CMK (cell line): ENCODE results near the gene CORO7.

ENCODE experiments used
- DNase-seq: peaks from one replicate; pipeline ENCODE4 v3.0.0-alpha.2; 2010; ENCODE audit warnings: low read depth

The CORO7 gene

DNA sequence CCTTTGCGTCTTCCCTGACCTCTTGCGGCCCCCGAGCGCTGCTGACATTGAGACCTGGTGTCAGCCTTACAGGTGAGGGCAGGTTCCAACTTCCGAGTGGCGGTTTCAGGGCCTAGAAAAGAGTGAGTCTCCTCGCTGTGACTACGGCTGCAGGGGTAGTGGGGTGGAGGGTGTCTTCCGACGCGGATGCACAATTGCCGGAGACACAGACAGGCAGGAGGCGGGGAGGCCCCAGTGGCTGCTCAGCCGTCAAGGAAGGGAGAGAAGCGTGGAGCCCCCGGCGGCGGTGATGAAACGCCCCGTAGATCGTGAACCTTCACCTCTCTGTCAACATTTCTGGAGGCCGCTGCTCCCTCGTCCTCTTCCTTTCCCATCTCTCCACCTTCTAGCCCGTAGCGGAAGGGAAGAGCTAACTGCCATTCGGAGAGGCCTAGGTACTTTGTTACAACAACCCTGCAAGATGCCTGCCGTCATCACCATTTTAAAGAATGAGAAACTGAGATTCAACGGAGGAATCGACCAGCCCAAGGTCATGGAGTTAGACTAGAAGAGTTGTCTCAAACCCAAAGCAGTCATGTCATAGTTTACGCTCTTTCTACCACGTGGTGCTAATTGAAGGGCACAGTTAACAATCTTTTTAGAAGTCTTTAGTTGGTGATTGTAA is 9.8 kb upstream of the CORO7 start:
- no peak for DNase-seq

GRCh38 chr16:4425378-4426020 is 9.1 kb upstream of the CORO7 start, which contains the start of gene DNAJA3:
Gene DNAJA3 (plus strand): TSS chr16:4425868. CDS start chr16:4425882, 14 bp downstream.
- DNase-seq: peak; percentile 88

DNA sequence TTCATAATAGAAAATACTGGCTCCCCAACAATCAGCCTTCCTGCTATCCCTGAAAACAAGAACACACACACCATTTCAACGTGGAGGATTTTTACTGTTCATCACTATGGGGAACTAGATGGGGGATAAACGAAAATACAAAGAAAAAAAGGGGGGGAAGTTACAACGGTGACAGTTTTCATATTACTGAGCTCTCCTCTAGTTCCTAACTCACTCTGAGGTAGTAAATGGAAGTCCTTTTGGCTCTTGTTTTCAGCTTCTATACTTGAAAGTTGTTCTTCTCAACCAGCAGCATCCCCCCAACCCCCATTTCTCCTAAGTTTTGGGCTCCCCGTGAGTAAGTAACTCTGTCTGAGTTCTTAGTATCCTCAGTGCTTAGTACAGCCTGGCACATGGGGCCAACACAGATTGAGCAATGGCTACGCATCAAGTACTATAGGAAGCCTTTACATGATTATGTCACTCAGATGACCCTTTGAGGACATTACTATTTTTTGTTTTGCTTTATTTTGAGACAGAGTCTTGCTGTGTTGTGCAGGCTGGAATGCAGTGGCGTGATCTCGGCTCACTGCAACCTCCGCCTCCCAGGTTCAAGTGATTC is 4.2 kb upstream of the CORO7 start:
- no peak for DNase-seq

DNA sequence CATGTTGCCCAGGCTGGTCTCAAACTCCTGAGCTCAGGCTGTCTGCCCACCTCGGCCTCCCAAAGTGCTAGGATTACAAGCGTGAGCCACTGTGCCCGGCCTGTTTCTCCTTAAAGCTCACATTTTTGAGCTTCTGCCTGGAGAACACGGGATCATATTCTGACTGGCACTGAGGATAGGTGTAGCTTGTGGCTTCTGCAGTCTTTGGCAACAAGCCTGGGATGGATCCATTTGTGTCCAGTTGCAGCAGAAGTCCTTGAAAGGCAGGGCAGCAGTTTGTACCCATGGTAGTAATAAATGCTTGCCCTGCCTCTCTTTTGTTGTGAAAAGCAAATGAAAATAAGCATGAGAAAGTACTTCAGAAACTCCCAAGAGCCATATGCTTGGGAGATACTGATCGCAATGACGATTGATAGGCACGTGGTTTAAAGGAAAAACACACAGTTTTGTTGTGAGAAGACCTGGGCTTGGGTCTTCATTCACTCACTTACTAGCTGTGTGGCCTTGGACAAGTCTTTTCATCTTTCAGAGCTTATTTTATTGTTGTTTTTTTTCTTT is 3.1 kb upstream of the CORO7 start:
- no peak for DNase-seq

- peak; percentile 64 for DNase-seq
These were observed 727 bp downstream of the CORO7 start for GRCh38 chr16:4415538-4416199.

DNA sequence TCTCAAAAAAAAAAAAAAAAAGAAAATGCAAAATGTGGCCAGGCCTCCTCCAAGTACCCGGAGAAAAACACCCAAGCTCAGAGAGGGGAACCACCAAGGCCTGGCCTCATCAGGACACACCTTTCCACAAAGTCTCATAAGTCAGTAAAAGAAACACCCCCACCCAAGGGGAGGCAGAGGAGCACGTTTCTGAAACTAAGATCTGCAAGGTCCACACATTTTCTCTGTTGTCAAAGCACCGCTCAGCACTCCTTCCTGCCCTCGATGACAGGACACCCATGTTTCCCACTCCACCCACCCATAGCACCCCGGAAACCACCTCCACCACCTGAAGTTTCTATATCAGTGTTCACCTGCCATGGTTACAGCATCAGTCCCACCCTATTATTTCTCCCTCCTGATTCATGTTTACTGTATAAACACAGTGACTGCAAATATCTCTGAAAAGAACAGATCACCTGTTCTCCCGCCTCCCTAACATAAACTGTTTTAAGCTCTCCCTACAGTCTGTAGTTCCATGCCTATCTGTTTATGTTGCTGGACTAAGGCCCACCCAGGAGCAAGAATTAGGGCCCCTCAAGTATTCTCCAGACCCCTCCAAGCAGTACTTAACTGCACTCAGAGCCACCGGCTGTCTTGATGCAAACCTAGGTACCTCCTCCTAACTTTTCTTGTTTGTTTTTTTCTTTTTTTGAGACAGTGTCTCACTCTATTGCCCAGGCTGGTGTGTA is 2.0 kb downstream of the CORO7 start:
- DNase-seq: no peak

DNA sequence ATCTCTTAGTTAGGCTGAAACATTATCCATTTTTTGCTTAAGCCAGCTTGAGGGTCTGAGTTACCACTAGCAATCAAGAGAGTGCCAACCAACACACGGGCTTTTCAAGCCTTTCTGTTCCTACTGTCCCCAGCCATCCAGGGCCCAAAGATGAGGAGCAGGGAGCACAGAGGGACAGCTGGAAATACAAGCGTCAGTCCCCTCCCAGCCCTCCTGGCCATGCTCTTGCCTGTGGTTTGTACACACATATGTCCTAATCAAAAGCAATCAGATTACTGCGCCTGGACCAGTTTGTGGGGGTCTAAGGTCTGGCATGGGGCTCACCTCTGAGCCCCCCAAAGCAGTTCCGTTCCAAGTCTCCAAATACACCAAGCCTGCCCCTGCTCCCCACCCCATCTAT is 3.5 kb downstream of the CORO7 start:
- no peak for DNase-seq

DNA sequence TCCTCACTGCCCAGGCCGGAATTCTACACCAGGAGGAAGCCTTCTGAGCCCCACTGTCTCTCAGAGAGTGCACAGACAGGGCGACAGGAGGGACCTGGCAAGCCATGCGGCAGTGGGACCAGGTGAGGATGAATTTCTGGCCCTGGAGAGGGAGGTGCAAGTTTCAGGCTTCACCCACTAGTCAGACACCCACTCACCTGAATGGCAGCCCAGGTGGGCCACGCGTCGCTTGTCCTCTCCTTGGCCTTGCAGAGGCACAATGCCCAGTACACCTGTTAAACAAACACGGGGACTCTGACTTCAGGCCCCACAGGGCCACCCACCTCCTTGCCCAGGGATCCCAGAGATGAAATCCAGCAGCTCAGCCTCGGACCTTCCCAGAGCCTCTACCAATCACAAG is 4.2 kb downstream of the CORO7 start:
- DNase-seq: no peak

DNA sequence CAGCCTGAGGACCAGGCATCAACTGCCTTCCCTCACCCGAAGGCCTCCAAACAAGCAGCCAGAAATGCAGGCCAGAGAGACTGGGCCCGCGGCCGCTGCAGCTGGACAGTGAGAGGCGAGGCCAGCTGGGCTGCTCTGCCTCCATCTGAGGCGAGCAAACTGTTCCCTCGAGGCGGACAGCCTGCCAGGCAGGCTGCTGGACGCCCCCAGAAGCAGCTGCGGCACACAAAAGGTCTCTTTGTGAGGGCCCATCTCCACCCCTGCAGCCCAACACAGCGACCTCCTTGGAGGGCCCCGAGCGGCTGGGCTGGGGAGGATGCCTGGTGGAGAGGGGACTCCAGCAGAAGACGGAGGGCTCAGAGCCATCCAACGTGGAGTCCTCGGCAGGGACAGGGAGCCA is 4.7 kb downstream of the CORO7 start:
- no peak for DNase-seq

GRCh38 chr16:4410335-4411075 is 5.9 kb downstream of the CORO7 start:
- no peak for DNase-seq

- no peak for DNase-seq
These were observed 7.1 kb downstream of the CORO7 start for GRCh38 chr16:4409081-4409932.

DNA sequence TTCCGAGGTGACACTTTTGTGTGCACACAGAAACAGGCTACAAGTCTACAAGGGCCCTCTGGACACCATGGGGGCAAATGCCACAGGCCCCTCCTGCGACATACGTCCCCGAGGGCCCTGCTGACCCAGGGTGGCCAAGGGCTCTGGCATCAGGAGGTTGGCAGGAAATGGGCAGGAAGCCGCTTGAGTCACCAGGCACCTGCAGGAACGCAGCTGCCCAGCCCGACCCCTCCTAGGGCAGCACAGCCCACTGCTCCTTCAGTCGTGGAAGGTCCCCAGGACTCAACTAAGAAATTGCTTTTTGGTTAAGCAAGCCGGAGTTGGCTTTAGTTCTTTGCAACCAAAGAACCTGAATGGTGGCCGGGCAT is 8.1 kb downstream of the CORO7 start:
- DNase-seq: no peak

- no peak for DNase-seq
These were observed 8.7 kb downstream of the CORO7 start for GRCh38 chr16:4407543-4408322.

GRCh38 chr16:4404967-4405696 is 11.3 kb downstream of the CORO7 start:
- no peak for DNase-seq

DNA sequence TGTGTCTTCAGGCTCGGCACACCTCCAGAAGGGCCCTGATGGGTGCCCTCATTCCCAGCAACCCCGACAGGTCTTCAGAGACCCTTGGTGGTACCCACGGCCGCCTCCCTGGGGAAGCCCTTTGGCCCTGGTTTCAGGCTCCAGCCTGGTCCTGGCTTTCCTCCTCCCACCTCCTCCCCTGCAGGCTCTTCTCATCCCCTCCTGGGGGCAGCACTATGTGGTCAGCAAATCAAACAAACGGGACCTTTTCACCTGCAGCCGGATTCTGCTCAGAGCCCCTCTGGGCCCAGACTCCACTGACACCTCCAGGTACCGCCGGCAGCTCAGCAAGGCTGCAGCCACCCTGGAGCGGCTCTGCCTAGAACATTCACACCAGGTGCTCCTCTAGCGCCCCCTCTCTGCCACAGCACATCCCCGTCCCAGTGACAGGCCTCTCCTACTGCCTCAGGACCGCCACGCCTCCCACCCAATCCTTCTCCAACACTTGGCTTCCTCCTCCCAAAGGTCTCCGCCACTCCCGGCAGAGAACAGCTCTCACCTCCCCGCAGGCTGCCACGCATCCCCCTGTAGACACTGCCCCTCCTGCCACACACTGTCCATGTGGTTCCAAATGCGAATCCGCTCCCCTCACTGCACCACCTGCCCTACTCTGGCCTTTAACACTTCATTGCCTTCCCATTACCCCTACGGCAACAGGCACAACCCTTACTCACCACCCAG is 12.0 kb downstream of the CORO7 start:
- DNase-seq: no peak

DNA sequence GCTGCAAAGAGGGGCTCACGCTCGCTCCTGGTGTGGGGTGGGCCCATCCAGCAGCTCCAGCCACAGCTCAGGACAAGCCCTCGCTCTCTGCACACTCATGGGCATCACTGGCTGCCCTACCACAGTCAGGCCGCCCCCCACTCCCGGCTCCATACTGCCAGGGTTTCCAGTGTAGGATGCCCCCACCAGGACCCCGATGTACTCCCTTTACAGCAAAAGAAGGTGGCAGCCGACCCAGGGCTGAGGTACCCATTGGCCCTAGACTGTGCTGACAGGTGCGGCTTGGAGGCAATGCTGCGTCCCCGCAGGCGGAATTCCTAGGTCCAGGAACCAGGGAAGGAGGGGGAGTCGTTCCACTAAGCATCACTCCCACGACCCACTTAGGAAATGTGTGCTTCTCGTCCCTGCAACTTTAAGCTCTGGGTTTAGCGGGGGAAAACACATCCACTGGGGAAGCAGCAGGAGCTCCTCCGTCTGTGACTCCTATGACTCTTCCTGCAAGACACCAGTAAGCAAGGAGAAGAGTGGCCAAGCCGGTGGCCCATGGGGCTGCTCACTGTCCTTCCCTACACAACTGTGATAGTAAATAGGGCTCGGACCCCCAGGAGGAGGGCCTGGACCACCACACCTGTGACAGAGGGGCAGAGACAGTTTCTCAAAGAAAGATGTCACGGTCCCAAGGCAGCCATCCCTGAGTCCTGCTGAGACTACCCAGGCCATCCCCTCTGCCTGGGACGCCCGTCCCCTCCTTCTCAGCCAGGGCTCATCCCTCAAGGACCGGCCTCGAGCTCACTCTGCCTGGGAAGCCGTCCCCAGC is 13.1 kb downstream of the CORO7 start:
- no peak for DNase-seq

GRCh38 chr16:4402439-4403132 is 13.8 kb downstream of the CORO7 start:
- DNase-seq: no peak
